ENCODE results near the gene FOXR2.

The FOXR2 gene, protein sequence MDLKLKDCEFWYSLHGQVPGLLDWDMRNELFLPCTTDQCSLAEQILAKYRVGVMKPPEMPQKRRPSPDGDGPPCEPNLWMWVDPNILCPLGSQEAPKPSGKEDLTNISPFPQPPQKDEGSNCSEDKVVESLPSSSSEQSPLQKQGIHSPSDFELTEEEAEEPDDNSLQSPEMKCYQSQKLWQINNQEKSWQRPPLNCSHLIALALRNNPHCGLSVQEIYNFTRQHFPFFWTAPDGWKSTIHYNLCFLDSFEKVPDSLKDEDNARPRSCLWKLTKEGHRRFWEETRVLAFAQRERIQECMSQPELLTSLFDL

DNA sequence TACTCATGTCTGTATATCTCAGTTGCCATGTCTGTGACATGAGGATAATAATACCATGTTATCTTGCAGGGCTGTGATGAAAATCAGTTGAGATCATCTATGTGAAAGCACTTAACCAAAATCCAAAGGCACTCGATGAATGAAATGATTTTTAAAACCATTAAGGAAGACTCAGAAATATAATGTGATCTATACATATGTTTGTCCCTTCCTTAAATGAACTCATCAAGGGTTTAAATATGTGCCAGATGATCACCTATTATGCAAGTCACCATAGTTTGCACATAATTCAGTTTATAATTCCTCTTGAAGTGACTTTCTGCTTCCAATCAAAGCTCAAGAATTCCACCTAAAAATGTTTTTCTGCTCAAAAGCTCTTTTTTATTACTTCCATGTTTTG is at the start of gene FOXR2:
FOXR2 (plus strand) TSS at position 301 of the 400 bp plus-strand sequence. CDS start 312 bp downstream, outside the sequence.
- Mint-ChIP-seq H3K4me3 (no peak within 1 kb of the TSS), H3K4me1 (ENCODE audit: low read depth) (no peaks in the 10 kb centered on the region), H3K27me3 (ENCODE audit: low read depth) (no peaks in the 10 kb centered on the region), H3K9me3 (peaks cover 5% of the 10 kb centered on the region), H3K36me3 (ENCODE audit: low read depth) (no peaks in the 10 kb centered on the region), H3K27ac (no peak within 1 kb of the TSS)
- DNase-seq (ENCODE audit: low spot score), result no peak

- H3K4me1 Mint-ChIP-seq (ENCODE audit: low read depth), result no peaks in the 10 kb centered on the region
- H3K4me3 Mint-ChIP-seq, result no peak overlapping the region
- no peaks in the 10 kb centered on the region for H3K36me3 Mint-ChIP-seq (ENCODE audit: low read depth)
- H3K9me3 Mint-ChIP-seq, result peaks cover 18% of the 10 kb centered on the region
- no peaks in the 10 kb centered on the region for H3K27me3 Mint-ChIP-seq (ENCODE audit: low read depth)
- H3K27ac Mint-ChIP-seq, result no peak overlapping the region
- no peak for DNase-seq (ENCODE audit: low spot score)
Observed at GRCh38 chrX:55579115-55579514, 44.1 kb upstream of the FOXR2 start.

DNA sequence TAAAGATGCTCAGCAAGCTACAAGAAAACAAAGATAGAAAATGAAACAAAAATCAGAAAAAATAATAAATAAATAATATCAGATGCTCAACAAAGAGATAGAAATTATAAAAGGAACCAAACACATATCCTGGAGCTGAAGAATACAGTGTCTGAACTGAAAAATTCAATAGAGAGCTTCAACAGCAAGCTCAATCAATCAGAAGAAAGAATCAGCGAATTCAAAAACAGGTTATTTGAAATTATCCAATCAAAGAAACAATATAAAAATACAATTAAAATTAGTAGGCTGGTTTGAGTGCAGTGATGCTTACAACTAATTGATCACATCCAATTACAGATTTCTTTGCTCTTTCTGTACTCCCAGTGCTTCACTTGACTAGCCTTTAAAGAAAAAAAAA is 40.8 kb upstream of the FOXR2 start:
- no peak overlapping the region for H3K27ac Mint-ChIP-seq
- no peaks in the 10 kb centered on the region for H3K36me3 Mint-ChIP-seq (ENCODE audit: low read depth)
- H3K4me3 Mint-ChIP-seq, result no peak overlapping the region
- peaks cover 18% of the 10 kb centered on the region for H3K9me3 Mint-ChIP-seq
- no peaks in the 10 kb centered on the region for H3K27me3 Mint-ChIP-seq (ENCODE audit: low read depth)
- no peaks in the 10 kb centered on the region for H3K4me1 Mint-ChIP-seq (ENCODE audit: low read depth)
- DNase-seq (ENCODE audit: low spot score), result no peak

GRCh38 chrX:55593296-55593695 is 29.9 kb upstream of the FOXR2 start:
- Mint-ChIP-seq H3K9me3 (no peaks in the 10 kb centered on the region), H3K27me3 (ENCODE audit: low read depth) (no peaks in the 10 kb centered on the region), H3K4me3 (no peak overlapping the region), H3K4me1 (ENCODE audit: low read depth) (no peaks in the 10 kb centered on the region), H3K36me3 (ENCODE audit: low read depth) (no peaks in the 10 kb centered on the region), H3K27ac (no peak overlapping the region)
- DNase-seq (ENCODE audit: low spot score), result no peak

DNA sequence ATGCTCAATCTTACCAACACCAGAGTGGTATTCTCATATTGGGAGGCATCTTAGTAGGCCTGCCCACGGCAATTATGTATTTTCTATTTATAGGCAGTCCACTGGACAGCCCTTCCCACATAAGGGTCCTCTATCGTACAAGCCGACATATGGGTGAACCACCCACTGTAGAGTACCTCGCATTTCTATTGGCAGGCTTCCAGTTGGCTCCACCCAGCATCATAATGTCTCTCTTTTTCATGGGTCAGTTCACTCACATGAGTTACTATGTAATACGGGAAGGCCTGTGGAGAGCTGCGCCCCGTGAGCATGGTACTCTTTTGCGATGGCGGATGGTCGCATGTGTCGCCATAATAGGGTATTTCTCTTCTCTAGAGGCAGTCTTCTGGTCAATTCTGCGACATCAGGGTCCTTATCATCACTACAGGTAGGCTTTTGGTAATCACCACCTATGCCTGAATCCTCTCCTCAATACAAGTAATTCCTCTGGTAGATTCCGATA is 29.4 kb upstream of the FOXR2 start:
- Mint-ChIP-seq H3K27ac (no peak overlapping the region), H3K9me3 (no peaks in the 10 kb centered on the region), H3K4me3 (no peak overlapping the region), H3K36me3 (ENCODE audit: low read depth) (no peaks in the 10 kb centered on the region), H3K4me1 (ENCODE audit: low read depth) (no peaks in the 10 kb centered on the region), H3K27me3 (ENCODE audit: low read depth) (no peaks in the 10 kb centered on the region)
- DNase-seq (ENCODE audit: low spot score), result no peak

DNA sequence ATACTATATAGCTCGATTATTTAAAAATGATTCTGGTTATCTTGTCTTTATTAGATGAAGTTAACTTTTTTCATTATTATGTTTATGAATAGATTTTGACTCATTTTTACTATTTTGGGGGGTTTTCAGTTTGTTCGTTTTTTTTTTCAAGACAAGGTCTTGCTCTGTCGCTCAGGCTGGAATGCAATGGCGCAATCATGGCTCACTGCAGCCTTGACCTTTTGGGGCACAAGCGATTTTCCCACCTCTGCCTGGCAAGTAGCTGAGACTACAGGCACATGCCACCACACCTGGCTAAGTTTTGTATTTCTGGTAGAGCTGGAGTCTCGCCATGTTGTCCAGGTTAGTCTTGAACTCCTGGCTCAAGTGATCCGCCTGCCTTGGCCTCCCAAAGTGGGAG is 24.9 kb upstream of the FOXR2 start:
- no peaks in the 10 kb centered on the region for H3K4me1 Mint-ChIP-seq (ENCODE audit: low read depth)
- H3K9me3 Mint-ChIP-seq, result no peaks in the 10 kb centered on the region
- DNase-seq (ENCODE audit: low spot score), result no peak
- no peak overlapping the region for H3K27ac Mint-ChIP-seq
- H3K27me3 Mint-ChIP-seq (ENCODE audit: low read depth), result no peaks in the 10 kb centered on the region
- no peaks in the 10 kb centered on the region for H3K36me3 Mint-ChIP-seq (ENCODE audit: low read depth)
- H3K4me3 Mint-ChIP-seq, result no peak overlapping the region

- H3K9me3 Mint-ChIP-seq, result peaks cover 5% of the 10 kb centered on the region
- H3K4me3 Mint-ChIP-seq, result no peak overlapping the region
- no peaks in the 10 kb centered on the region for H3K4me1 Mint-ChIP-seq (ENCODE audit: low read depth)
- no peaks in the 10 kb centered on the region for H3K36me3 Mint-ChIP-seq (ENCODE audit: low read depth)
- no peak for DNase-seq (ENCODE audit: low spot score)
- no peaks in the 10 kb centered on the region for H3K27me3 Mint-ChIP-seq (ENCODE audit: low read depth)
- H3K27ac Mint-ChIP-seq, result no peak overlapping the region
Observed at GRCh38 chrX:55619547-55619946, 3.7 kb upstream of the FOXR2 start.

DNA sequence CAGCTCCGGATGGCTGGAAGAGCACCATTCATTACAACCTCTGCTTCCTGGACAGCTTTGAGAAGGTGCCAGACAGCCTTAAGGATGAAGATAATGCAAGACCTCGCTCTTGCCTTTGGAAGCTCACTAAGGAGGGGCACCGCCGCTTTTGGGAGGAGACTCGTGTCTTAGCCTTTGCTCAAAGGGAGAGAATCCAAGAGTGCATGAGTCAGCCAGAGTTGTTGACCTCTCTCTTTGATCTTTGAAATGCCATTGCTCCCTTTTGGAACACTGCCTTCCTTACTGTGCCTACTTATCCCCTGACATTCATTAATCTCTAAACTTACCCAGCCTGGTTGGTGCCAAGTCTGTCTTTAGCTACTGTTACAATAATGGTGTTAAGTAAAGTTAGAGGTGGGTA is 1.2 kb downstream of the FOXR2 start:
- no peak overlapping the region for H3K4me3 Mint-ChIP-seq
- H3K4me1 Mint-ChIP-seq (ENCODE audit: low read depth), result no peaks in the 10 kb centered on the region
- H3K36me3 Mint-ChIP-seq (ENCODE audit: low read depth), result no peaks in the 10 kb centered on the region
- no peak for DNase-seq (ENCODE audit: low spot score)
- no peak overlapping the region for H3K27ac Mint-ChIP-seq
- no peaks in the 10 kb centered on the region for H3K27me3 Mint-ChIP-seq (ENCODE audit: low read depth)
- peaks cover 5% of the 10 kb centered on the region for H3K9me3 Mint-ChIP-seq

DNA sequence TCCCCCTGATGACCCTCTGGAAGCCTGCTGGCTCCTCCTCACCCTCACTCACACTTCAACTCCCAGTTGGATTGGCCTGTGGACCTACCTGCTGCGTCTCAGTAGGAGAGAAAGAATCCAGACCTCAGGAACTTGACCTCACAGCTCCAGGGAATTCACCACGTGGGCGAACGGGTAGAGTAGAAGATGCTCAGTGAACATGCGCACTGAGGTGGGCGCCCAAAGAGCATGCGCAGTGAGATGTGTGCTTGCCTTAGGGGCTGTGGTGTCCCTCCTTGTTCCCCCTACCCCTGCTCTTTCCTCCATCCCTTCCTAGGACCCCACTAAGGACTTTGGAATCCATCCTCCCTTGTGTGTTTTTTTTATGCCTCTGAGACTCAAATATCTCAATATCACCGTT is 12.9 kb downstream of the FOXR2 start:
- no peaks in the 10 kb centered on the region for H3K4me1 Mint-ChIP-seq (ENCODE audit: low read depth)
- H3K27me3 Mint-ChIP-seq (ENCODE audit: low read depth), result no peaks in the 10 kb centered on the region
- no peaks in the 10 kb centered on the region for H3K9me3 Mint-ChIP-seq
- no peak overlapping the region for H3K4me3 Mint-ChIP-seq
- DNase-seq (ENCODE audit: low spot score), result no peak
- H3K27ac Mint-ChIP-seq, result no peak overlapping the region
- no peaks in the 10 kb centered on the region for H3K36me3 Mint-ChIP-seq (ENCODE audit: low read depth)

DNA sequence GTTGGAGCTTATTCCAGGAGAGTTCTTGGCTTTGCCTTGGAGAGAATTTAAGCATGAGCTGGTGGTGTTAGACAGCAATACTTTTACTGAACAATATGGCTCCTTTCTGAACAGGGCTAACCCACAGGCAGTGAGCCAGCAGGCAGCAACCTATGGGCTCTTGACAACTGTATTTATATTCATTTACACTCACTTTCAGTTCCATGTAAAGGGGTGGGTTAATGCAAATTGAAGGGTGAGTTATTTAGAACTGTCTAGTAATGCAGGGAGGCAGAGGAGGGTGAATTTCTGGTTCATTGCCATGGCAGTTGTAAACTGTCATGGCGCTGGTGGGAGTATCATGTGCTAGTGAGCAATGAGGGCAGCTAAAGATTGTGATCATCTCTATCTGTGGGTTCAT is 15.7 kb downstream of the FOXR2 start:
- no peaks in the 10 kb centered on the region for H3K27me3 Mint-ChIP-seq (ENCODE audit: low read depth)
- no peaks in the 10 kb centered on the region for H3K36me3 Mint-ChIP-seq (ENCODE audit: low read depth)
- H3K27ac Mint-ChIP-seq, result no peak overlapping the region
- DNase-seq (ENCODE audit: low spot score), result no peak
- no peaks in the 10 kb centered on the region for H3K4me1 Mint-ChIP-seq (ENCODE audit: low read depth)
- no peak overlapping the region for H3K4me3 Mint-ChIP-seq
- no peaks in the 10 kb centered on the region for H3K9me3 Mint-ChIP-seq

DNA sequence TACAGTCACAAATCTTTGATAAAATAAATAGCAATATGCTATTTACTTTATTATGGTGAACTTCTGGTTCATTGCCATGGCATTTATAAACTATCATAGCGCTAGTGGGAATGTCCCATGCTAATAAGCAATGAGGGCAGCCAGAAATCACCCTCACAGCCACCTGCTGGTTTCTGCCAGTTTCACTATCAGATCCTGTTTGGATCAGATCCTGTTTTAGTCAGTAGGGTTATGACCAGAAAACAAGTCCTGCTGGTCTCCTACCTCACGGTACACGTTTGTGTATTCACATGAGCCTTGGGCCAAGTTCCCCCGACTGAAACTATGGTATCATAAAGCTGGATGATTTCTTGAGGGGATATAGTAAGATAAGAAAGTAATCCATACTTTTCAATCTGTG is 17.7 kb downstream of the FOXR2 start:
- Mint-ChIP-seq H3K27me3 (ENCODE audit: low read depth) (no peaks in the 10 kb centered on the region), H3K9me3 (no peaks in the 10 kb centered on the region), H3K36me3 (ENCODE audit: low read depth) (no peaks in the 10 kb centered on the region), H3K27ac (no peak overlapping the region), H3K4me3 (no peak overlapping the region), H3K4me1 (ENCODE audit: low read depth) (no peaks in the 10 kb centered on the region)
- DNase-seq (ENCODE audit: low spot score), result no peak

DNA sequence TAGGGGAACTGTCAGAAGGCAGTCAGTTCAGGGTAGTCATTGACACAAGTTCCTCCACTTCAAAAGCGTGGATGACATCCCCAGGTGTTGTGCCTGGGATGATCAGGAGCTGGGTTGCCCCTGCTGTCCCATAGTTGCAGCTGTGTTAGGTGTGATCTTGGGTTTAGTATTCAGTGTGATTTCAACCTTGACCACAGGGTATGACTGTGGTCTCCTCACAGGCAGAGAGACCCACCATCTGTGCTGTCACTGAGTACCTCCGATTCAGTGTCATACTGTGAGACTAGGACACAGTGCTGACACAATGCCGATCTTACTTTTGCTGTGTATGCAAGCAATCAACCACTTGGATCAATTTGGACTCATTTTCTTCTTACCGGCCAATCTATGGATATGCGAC is 25.2 kb downstream of the FOXR2 start:
- H3K4me1 Mint-ChIP-seq (ENCODE audit: low read depth), result no peaks in the 10 kb centered on the region
- no peaks in the 10 kb centered on the region for H3K36me3 Mint-ChIP-seq (ENCODE audit: low read depth)
- no peaks in the 10 kb centered on the region for H3K27me3 Mint-ChIP-seq (ENCODE audit: low read depth)
- DNase-seq (ENCODE audit: low spot score), result no peak
- H3K9me3 Mint-ChIP-seq, result no peaks in the 10 kb centered on the region
- H3K27ac Mint-ChIP-seq, result no peak overlapping the region
- no peak overlapping the region for H3K4me3 Mint-ChIP-seq

GRCh38 chrX:55659931-55660330 is 36.7 kb downstream of the FOXR2 start:
- H3K36me3 Mint-ChIP-seq (ENCODE audit: low read depth), result no peaks in the 10 kb centered on the region
- H3K27me3 Mint-ChIP-seq (ENCODE audit: low read depth), result no peaks in the 10 kb centered on the region
- no peaks in the 10 kb centered on the region for H3K4me1 Mint-ChIP-seq (ENCODE audit: low read depth)
- no peaks in the 10 kb centered on the region for H3K9me3 Mint-ChIP-seq
- DNase-seq (ENCODE audit: low spot score), result no peak
- H3K27ac Mint-ChIP-seq, result no peak overlapping the region
- no peak overlapping the region for H3K4me3 Mint-ChIP-seq

- no peak overlapping the region for H3K4me3 Mint-ChIP-seq
- no peaks in the 10 kb centered on the region for H3K27me3 Mint-ChIP-seq (ENCODE audit: low read depth)
- H3K9me3 Mint-ChIP-seq, result peaks cover 3% of the 10 kb centered on the region
- DNase-seq (ENCODE audit: low spot score), result no peak
- H3K4me1 Mint-ChIP-seq (ENCODE audit: low read depth), result no peaks in the 10 kb centered on the region
- H3K27ac Mint-ChIP-seq, result no peak overlapping the region
- no peaks in the 10 kb centered on the region for H3K36me3 Mint-ChIP-seq (ENCODE audit: low read depth)
Observed at GRCh38 chrX:55663584-55663983, 40.4 kb downstream of the FOXR2 start.

DNA sequence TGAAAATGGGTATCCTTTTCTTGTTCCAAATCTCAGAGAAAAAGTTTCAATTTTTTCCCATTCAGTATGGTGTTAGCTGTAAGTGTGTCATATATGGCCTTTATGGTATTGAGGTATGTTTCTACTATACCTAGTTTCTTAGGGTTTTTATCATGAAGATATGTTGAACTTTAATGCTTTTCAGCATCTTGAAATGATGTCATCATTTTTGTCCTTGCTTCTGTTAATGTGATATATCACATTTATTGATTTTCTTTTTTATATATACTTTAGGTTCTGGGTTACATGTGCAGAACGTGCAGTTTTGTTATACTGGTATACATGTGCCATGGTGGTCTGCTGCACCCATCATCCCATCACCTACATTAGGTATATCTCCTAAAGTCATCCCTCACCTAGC is 44.9 kb downstream of the FOXR2 start:
- Mint-ChIP-seq H3K36me3 (ENCODE audit: low read depth) (no peaks in the 10 kb centered on the region), H3K27ac (no peak overlapping the region), H3K9me3 (peaks cover 9% of the 10 kb centered on the region), H3K27me3 (ENCODE audit: low read depth) (no peaks in the 10 kb centered on the region), H3K4me1 (ENCODE audit: low read depth) (no peaks in the 10 kb centered on the region), H3K4me3 (no peak overlapping the region)
- DNase-seq (ENCODE audit: low spot score), result no peak
